Measurements from ENCODE around the gene SH2D3C. TPM values are rescaled to one million over a fixed set of nuclear protein-coding genes. Genes with fewer than 3 reads are reported as not detected.

The SH2D3C gene
- total RNA-seq, 4 donors from 2014 or later: 0.38 to 4.8 (median 2.8) TPM

DNA sequence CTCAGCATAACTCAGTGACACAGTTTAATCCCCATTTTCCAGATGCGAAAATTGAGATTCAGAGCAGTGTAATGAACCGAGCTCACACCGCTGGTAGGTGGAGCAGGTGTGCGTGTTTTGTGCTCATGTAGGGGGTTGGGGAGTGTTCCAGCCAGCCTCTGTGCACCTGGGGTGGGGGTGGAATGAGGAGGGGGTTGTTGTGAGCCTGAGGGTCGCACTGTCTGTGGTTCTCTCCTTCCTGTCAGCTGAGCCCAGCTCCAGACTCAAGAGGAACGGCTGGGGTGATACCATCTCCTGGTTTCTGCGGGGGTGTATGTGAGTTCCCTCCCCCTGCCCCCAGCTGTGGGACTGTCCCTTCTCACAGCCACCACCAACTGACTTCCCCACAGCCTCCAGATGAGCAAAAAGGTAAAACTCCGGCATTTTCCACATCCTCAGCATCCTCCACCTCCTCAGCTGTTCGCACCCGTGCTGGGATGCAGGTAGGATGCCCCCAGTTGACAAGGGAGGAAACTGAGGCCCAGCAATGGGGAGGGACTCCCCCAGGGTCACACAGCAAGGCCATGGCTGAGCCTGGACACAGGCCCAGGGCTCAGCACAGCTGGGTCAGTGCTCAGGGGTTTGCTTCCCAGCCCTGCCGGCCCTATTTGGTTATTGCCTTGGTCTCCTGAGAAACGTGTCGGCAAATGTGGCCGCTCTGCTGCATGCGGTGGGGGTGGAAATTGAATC lies 2.1 kb downstream of the SH2D3C start:
- H3K9me3 ChIP-seq: no peaks in the 10 kb centered on the region
- WGBS, 2 donors: 43 to 81% methylated on average over 6 to 8 of the region's 15 CpGs
- H3K4me3 ChIP-seq: peak overlapping the region; percentile 12 to 59 (median 32)
- intact Hi-C loops (cut with DNase I): no loop called here
- H3K4me1 ChIP-seq: peaks cover 0 to 32% (median 13%) of the 10 kb centered on the region in 3 donors
- no peak for DNase-seq
- no peaks in the 10 kb centered on the region for H3K27me3 ChIP-seq
- TF ChIP-seq POLR2A (IDR thresholded peaks at IDR 0.05): peak in 1 of 4 donors; percentile 11
- TF ChIP-seq, protein P1, sequence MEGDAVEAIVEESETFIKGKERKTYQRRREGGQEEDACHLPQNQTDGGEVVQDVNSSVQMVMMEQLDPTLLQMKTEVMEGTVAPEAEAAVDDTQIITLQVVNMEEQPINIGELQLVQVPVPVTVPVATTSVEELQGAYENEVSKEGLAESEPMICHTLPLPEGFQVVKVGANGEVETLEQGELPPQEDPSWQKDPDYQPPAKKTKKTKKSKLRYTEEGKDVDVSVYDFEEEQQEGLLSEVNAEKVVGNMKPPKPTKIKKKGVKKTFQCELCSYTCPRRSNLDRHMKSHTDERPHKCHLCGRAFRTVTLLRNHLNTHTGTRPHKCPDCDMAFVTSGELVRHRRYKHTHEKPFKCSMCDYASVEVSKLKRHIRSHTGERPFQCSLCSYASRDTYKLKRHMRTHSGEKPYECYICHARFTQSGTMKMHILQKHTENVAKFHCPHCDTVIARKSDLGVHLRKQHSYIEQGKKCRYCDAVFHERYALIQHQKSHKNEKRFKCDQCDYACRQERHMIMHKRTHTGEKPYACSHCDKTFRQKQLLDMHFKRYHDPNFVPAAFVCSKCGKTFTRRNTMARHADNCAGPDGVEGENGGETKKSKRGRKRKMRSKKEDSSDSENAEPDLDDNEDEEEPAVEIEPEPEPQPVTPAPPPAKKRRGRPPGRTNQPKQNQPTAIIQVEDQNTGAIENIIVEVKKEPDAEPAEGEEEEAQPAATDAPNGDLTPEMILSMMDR (IDR thresholded peaks at IDR 0.05): no peak
- no peaks in the 10 kb centered on the region for H3K36me3 ChIP-seq
- H3K27ac ChIP-seq: peak overlapping the region; percentile 34 to 78 (median 57)

DNA sequence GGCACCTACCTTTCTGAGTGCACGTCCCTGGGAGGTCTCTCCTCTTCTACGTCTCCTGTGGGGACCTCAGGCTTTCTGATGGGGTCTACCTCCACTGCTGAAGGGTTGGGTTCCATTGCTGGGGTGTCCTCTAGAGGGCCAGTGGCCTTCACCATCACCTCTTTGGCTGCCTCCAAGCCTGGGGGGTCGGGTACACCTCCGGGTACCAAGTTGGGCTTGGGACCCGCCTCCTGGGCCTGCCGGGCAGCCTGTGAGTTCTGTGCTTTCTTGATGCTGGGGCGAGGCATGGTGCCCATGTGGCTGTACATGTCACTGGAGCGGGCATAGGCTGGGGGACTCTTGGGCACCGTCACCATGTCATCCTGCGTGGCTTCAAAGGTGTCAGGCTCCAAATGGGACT lies 4.5 kb downstream of the SH2D3C start:
- TF ChIP-seq, protein P1 (IDR thresholded peaks at IDR 0.05): no peak
- TF ChIP-seq POLR2A (IDR thresholded peaks at IDR 0.05): no peak
- Histone ChIP-seq H3K4me3 (no peak overlapping the region), H3K27ac (no peak overlapping the region), H3K36me3 (no peaks in the 10 kb centered on the region), H3K9me3 (no peaks in the 10 kb centered on the region), H3K4me1 (peaks cover 5 to 41% (median 17%) of the 10 kb centered on the region in 3 donors), H3K27me3 (no peaks in the 10 kb centered on the region)
- 70 to 80% methylated on average over 2 to 4 of the region's 10 CpGs for WGBS, 2 donors
- intact Hi-C loops (cut with DNase I): no loop called here
- DNase-seq: no peak

DNA sequence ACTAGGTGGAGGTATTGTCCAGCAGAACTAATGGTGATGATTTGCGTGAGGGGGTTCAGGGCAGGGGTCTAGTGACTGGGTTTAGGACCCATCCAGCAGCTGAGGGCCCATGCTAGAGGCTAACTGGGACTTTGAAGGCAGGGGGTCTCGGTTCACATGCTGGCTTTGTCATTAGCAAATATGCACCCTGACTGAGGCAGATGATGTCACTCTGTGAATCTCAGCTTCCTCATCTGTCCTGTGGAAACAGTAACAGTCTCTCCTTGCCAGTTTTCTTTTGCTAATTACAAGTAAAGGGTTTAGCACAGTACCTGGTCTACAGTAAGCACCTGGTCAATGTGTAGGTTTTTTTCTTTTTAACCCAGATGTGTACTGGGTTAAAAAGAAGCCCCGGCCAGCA lies 5.2 kb downstream of the SH2D3C start:
- Histone ChIP-seq H3K4me1 (peaks cover 5 to 41% (median 13%) of the 10 kb centered on the region in 3 donors), H3K27me3 (no peaks in the 10 kb centered on the region), H3K36me3 (no peaks in the 10 kb centered on the region), H3K9me3 (no peaks in the 10 kb centered on the region), H3K27ac (no peak overlapping the region), H3K4me3 (no peak overlapping the region)
- WGBS, 2 donors: 80 to 93% methylated on average over 2 to 3 of the region's 3 CpGs
- no peak for TF ChIP-seq POLR2A (IDR thresholded peaks at IDR 0.05)
- TF ChIP-seq, protein P1 (IDR thresholded peaks at IDR 0.05): no peak
- no peak for DNase-seq
- intact Hi-C loops (cut with DNase I): no loop called here

DNA sequence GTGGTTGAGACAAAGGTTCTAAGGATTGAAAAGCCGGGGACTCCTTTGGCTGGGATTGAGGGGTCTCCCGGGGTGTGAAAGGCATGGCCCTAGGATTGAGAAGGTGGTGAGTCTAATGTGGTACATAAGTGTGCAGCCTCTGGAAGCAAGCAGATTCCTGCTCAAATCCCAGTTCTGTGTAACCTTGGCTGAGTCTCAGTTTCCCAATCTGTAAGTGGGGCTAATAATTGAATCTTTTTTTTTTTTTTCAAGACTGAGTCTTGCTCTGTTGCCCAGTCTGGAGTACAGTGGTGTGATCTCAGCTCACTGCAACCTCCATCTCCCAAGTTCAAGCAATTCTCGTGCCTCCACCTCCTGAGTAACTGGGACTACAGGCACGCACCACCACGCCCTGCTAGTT lies 5.9 kb downstream of the SH2D3C start:
- Histone ChIP-seq H3K9me3 (no peaks in the 10 kb centered on the region), H3K4me3 (no peak overlapping the region), H3K27me3 (no peaks in the 10 kb centered on the region), H3K27ac (no peak overlapping the region), H3K4me1 (peaks cover 5 to 47% (median 17%) of the 10 kb centered on the region in 3 donors), H3K36me3 (no peaks in the 10 kb centered on the region)
- intact Hi-C loops (cut with DNase I): no loop called here
- TF ChIP-seq, protein P1 (IDR thresholded peaks at IDR 0.05): no peak
- TF ChIP-seq POLR2A (IDR thresholded peaks at IDR 0.05): no peak
- no peak for DNase-seq
- WGBS, 2 donors: 91 to 96% methylated on average over 5 of the region's 5 CpGs

DNA sequence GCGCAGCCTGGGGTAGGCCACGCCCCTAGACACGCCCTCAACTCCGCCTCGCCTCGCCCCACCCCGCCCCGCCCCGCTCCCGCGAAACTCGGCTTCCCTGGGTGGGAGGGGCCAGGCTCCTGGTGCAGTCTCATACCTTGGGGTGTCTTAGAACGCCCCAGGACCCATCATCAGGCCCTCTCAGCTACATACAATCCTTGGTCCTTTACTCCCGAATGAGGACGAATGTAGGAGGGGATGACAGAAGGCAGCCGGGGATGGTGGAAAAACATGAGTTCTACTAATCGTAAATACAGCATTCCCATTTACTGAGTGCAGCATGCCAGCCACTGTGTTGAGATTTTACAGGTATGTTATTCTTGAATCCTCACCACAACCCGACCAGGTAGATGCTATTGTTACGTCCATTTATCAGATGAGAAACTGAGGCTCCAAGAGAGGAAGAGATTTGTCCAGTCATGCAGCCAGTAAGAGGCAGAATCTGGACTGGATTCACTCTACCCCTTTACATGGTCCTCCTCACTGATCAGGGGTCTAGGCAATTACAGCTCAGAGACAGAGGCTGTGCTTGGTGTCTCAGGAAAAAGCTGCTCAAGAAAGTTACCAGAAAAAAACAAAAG lies 6.8 kb downstream of the SH2D3C start:
- Histone ChIP-seq H3K4me3 (peak overlapping the region; percentile 39 to 77 (median 56)), H3K9me3 (no peaks in the 10 kb centered on the region), H3K27ac (peak overlapping the region; percentile 54 to 82 (median 82)), H3K27me3 (no peaks in the 10 kb centered on the region), H3K36me3 (no peaks in the 10 kb centered on the region), H3K4me1 (peaks cover 5 to 56% (median 26%) of the 10 kb centered on the region in 3 donors)
- no peak for DNase-seq
- intact Hi-C loops (cut with DNase I): no loop called here
- WGBS, 2 donors: 4 to 12% methylated on average over 6 to 11 of the region's 19 CpGs
- TF ChIP-seq POLR2A (IDR thresholded peaks at IDR 0.05): no peak
- TF ChIP-seq, protein P1 (IDR thresholded peaks at IDR 0.05): peak in 1 of 6 experiments; percentile 3
